ENCODE results near the gene BEND6. TPM values are rescaled to one million over a fixed set of nuclear protein-coding genes. Genes with fewer than 3 reads are reported as not detected.

The BEND6 gene
- total RNA-seq, 1 donor from 2014 or later: 1.5 TPM

- no peak for DNase-seq (ENCODE audit: extremely low spot score in 2 of 2)
- TF ChIP-seq POLR2AphosphoS5 (IDR thresholded peaks at IDR 0.05; ENCODE audit: insufficient read depth in 1 of 2, low read depth in 1 of 2) (no peak), POLR2A (IDR thresholded peaks at IDR 0.05) (no peak)
- TF ChIP-seq, protein P1, sequence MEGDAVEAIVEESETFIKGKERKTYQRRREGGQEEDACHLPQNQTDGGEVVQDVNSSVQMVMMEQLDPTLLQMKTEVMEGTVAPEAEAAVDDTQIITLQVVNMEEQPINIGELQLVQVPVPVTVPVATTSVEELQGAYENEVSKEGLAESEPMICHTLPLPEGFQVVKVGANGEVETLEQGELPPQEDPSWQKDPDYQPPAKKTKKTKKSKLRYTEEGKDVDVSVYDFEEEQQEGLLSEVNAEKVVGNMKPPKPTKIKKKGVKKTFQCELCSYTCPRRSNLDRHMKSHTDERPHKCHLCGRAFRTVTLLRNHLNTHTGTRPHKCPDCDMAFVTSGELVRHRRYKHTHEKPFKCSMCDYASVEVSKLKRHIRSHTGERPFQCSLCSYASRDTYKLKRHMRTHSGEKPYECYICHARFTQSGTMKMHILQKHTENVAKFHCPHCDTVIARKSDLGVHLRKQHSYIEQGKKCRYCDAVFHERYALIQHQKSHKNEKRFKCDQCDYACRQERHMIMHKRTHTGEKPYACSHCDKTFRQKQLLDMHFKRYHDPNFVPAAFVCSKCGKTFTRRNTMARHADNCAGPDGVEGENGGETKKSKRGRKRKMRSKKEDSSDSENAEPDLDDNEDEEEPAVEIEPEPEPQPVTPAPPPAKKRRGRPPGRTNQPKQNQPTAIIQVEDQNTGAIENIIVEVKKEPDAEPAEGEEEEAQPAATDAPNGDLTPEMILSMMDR (IDR thresholded peaks at IDR 0.05): no peak
- no peaks in the 10 kb centered on the region for H3K27me3 ChIP-seq
- intact Hi-C loops (cut with DNase I): no loop called here
- no peak overlapping the region for H3K4me3 ChIP-seq
- H3K36me3 ChIP-seq: no peaks in the 10 kb centered on the region
- H3K4me1 ChIP-seq: no peaks in the 10 kb centered on the region
- no peaks in the 10 kb centered on the region for H3K9me3 ChIP-seq
- H3K27ac ChIP-seq: no peak overlapping the region
Measured at GRCh38 chr6:56932910-56933477, 21.9 kb upstream of the BEND6 start.

DNA sequence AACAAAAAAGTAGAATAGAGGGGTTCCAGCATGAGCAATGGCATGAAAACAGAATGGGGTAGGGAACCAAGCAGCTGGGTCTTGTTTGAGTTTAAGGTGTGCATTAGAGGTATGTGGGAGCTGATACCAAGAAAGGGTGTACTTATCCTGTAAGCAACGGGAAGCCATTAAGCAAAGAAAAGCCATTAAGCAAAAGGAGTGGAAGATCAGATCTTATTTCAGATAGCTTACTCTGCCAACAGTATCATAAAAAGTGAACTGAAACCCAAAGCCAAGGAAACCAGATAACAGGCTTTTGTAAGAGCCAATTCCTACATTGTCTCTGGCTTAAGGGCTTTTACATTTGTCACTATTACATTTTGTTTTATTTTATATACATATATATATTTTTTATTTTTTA lies 21.3 kb upstream of the BEND6 start:
- H3K4me3 ChIP-seq: no peak overlapping the region
- no peak for TF ChIP-seq POLR2AphosphoS5 (IDR thresholded peaks at IDR 0.05; ENCODE audit: insufficient read depth in 1 of 2, low read depth in 1 of 2)
- TF ChIP-seq, protein P1 (IDR thresholded peaks at IDR 0.05): no peak
- TF ChIP-seq POLR2A (IDR thresholded peaks at IDR 0.05): no peak
- H3K36me3 ChIP-seq: no peaks in the 10 kb centered on the region
- intact Hi-C loops (cut with DNase I): no loop called here
- no peaks in the 10 kb centered on the region for H3K27me3 ChIP-seq
- no peaks in the 10 kb centered on the region for H3K4me1 ChIP-seq
- DNase-seq (ENCODE audit: extremely low spot score in 2 of 2): no peak
- no peaks in the 10 kb centered on the region for H3K9me3 ChIP-seq
- H3K27ac ChIP-seq: no peak overlapping the region

- TF ChIP-seq POLR2AphosphoS5 (IDR thresholded peaks at IDR 0.05; ENCODE audit: insufficient read depth in 1 of 2, low read depth in 1 of 2): no peak
- TF ChIP-seq, protein P1 (IDR thresholded peaks at IDR 0.05): no peak
- TF ChIP-seq POLR2A (IDR thresholded peaks at IDR 0.05): no peak
- H3K36me3 ChIP-seq: no peaks in the 10 kb centered on the region
- no peak overlapping the region for H3K4me3 ChIP-seq
- H3K9me3 ChIP-seq: no peaks in the 10 kb centered on the region
- no peak for DNase-seq (ENCODE audit: extremely low spot score in 2 of 2)
- no peak overlapping the region for H3K27ac ChIP-seq
- intact Hi-C loops (cut with DNase I): no loop called here
- H3K27me3 ChIP-seq: no peaks in the 10 kb centered on the region
- no peaks in the 10 kb centered on the region for H3K4me1 ChIP-seq
Measured at GRCh38 chr6:56934876-56935275, 20.0 kb upstream of the BEND6 start.

DNA sequence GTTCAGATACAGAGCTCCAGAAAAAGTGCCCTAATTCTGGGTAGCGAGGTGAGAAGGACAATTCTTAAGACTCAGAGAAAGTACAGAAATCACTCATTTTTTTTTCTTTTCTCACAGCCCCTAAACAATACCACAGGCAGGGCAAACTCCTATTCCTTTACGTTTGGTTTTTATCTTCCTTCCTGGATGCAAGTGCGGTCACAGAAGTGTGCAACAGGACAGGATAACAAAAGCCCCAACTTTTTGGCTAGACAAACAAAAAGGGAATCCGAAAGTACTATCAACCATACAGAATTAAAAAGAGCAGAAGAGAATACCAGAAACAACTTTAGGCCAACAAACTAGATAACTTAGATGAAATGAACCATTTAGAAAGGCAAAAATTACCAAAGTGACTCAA lies 18.4 kb upstream of the BEND6 start:
- no peak overlapping the region for H3K27ac ChIP-seq
- H3K27me3 ChIP-seq: no peaks in the 10 kb centered on the region
- no peak overlapping the region for H3K4me3 ChIP-seq
- peaks cover under 1% of the 10 kb centered on the region for H3K9me3 ChIP-seq
- no peaks in the 10 kb centered on the region for H3K36me3 ChIP-seq
- intact Hi-C loops (cut with DNase I): no loop called here
- DNase-seq (ENCODE audit: extremely low spot score in 2 of 2): no peak
- TF ChIP-seq POLR2AphosphoS5 (IDR thresholded peaks at IDR 0.05; ENCODE audit: insufficient read depth in 1 of 2, low read depth in 1 of 2): no peak
- TF ChIP-seq, protein P1 (IDR thresholded peaks at IDR 0.05): no peak
- no peak for TF ChIP-seq POLR2A (IDR thresholded peaks at IDR 0.05)
- no peaks in the 10 kb centered on the region for H3K4me1 ChIP-seq

GRCh38 chr6:56938649-56939191 lies 16.2 kb upstream of the BEND6 start:
- H3K27me3 ChIP-seq: no peaks in the 10 kb centered on the region
- H3K27ac ChIP-seq: no peak overlapping the region
- intact Hi-C loops (cut with DNase I): no loop called here
- H3K9me3 ChIP-seq: peaks cover 9% of the 10 kb centered on the region
- H3K4me1 ChIP-seq: no peaks in the 10 kb centered on the region
- TF ChIP-seq POLR2AphosphoS5 (IDR thresholded peaks at IDR 0.05; ENCODE audit: insufficient read depth in 1 of 2, low read depth in 1 of 2) (no peak), POLR2A (IDR thresholded peaks at IDR 0.05) (no peak)
- TF ChIP-seq, protein P1 (IDR thresholded peaks at IDR 0.05): no peak
- no peaks in the 10 kb centered on the region for H3K36me3 ChIP-seq
- H3K4me3 ChIP-seq: no peak overlapping the region
- DNase-seq (ENCODE audit: extremely low spot score in 2 of 2): no peak

Measured in vagina (tissue), 2 donors.